ENCODE results near the gene USP15.

Gene USP15

GRCh38 chr12:62278022-62278421, 17.8 kb downstream of the USP15 start:
- H3K4me3 ChIP-seq, result no peak overlapping the region
- no peak overlapping the region for H3K27ac ChIP-seq
- DNase-seq (ENCODE audit: low spot score), result no peak
- TF ChIP-seq CTCF (IDR thresholded peaks at IDR 0.05), result no peak

GRCh38 chr12:62279058-62279457, 18.9 kb downstream of the USP15 start:
- Histone ChIP-seq H3K4me3 (no peak overlapping the region), H3K27ac (no peak overlapping the region)
- no peak for DNase-seq (ENCODE audit: low spot score)
- TF ChIP-seq CTCF (IDR thresholded peaks at IDR 0.05), result no peak

- TF ChIP-seq CTCF (IDR thresholded peaks at IDR 0.05), result no peak
- H3K27ac ChIP-seq, result no peak overlapping the region
- DNase-seq (ENCODE audit: low spot score), result no peak
- no peak overlapping the region for H3K4me3 ChIP-seq
Measured at GRCh38 chr12:62279961-62280360, 19.8 kb downstream of the USP15 start.

- TF ChIP-seq CTCF (IDR thresholded peaks at IDR 0.05), result no peak
- H3K4me3 ChIP-seq, result no peak overlapping the region
- no peak for DNase-seq (ENCODE audit: low spot score)
- H3K27ac ChIP-seq, result no peak overlapping the region
Measured at GRCh38 chr12:62282057-62282774, 22.0 kb downstream of the USP15 start.

- H3K27ac ChIP-seq, result no peak overlapping the region
- no peak overlapping the region for H3K4me3 ChIP-seq
- TF ChIP-seq CTCF (IDR thresholded peaks at IDR 0.05), result no peak
- no peak for DNase-seq (ENCODE audit: low spot score)
Measured at GRCh38 chr12:62284749-62285148, 24.5 kb downstream of the USP15 start.

GRCh38 chr12:62285284-62285683, 25.1 kb downstream of the USP15 start:
- TF ChIP-seq CTCF (IDR thresholded peaks at IDR 0.05), result no peak
- Histone ChIP-seq H3K4me3 (no peak overlapping the region), H3K27ac (no peak overlapping the region)
- DNase-seq (ENCODE audit: low spot score), result no peak

- no peak for DNase-seq (ENCODE audit: low spot score)
- H3K27ac ChIP-seq, result no peak overlapping the region
- H3K4me3 ChIP-seq, result no peak overlapping the region
- no peak for TF ChIP-seq CTCF (IDR thresholded peaks at IDR 0.05)
Measured at GRCh38 chr12:62288328-62288727, 28.1 kb downstream of the USP15 start.
